Activated T-helper 17 cell treated with anti-CD3 and anti-CD28 coated beads, Interleukin-2, amount 50 U/mL, for 72 hours (primary cell): ENCODE data around the gene TMEM87B. TPM values are rescaled to one million over a fixed set of nuclear protein-coding genes. Genes with fewer than 3 reads are reported as not detected.

Experiments
- ATAC-seq: fragments of 150-1000 bp; cut with Tn5 transposase; replicated peaks from 2 replicates; pipeline ENCODE4 v1.10.0; 2021; ENCODE audit warnings: mild to moderate bottlenecking, moderate library complexity
- H3K27ac Mint-ChIP-seq: one replicate; pipeline ENCODE4 v1.8.0; 2022; ENCODE audit warnings: mixed read lengths
- H3K27me3 Mint-ChIP-seq: one replicate; pipeline ENCODE4 v1.8.0; 2022; ENCODE audit warnings: mixed read lengths
- H3K36me3 Mint-ChIP-seq: one replicate; pipeline ENCODE4 v1.8.0; 2022; ENCODE audit warnings: low read depth, mild to moderate bottlenecking, mixed read lengths
- H3K4me1 Mint-ChIP-seq: one replicate; pipeline ENCODE4 v1.8.0; 2022; ENCODE audit warnings: mixed read lengths
- H3K4me3 Mint-ChIP-seq: one replicate; pipeline ENCODE4 v1.8.0; 2022; ENCODE audit warnings: mild to moderate bottlenecking, mixed read lengths
- H3K9me3 Mint-ChIP-seq: one replicate; pipeline ENCODE4 v1.8.0; 2022; ENCODE audit warnings: mixed read lengths
- total RNA-seq, 2 donors: library from RNA; stranded (reverse); gene quantifications; one replicate each; pipeline ENCODE4 v1.2.3, GENCODE V29; 2022

The TMEM87B gene
- total RNA-seq, 2 donors from 2014 or later: 19.9 to 27.7 TPM

GRCh38 chr2:112046231-112046630 is 8.8 kb upstream of the TMEM87B start:
- H3K4me3 Mint-ChIP-seq: no peak overlapping the region
- H3K27ac Mint-ChIP-seq: no peak overlapping the region
- no peaks in the 10 kb centered on the region for H3K36me3 Mint-ChIP-seq
- H3K4me1 Mint-ChIP-seq: no peaks in the 10 kb centered on the region
- H3K9me3 Mint-ChIP-seq: no peaks in the 10 kb centered on the region
- peaks cover 6% of the 10 kb centered on the region for H3K27me3 Mint-ChIP-seq
- ATAC-seq: no peak

- no peak overlapping the region for H3K4me3 Mint-ChIP-seq
- no peak overlapping the region for H3K27ac Mint-ChIP-seq
- H3K27me3 Mint-ChIP-seq: peaks cover 6% of the 10 kb centered on the region
- no peak for ATAC-seq
- H3K9me3 Mint-ChIP-seq: no peaks in the 10 kb centered on the region
- H3K36me3 Mint-ChIP-seq: no peaks in the 10 kb centered on the region
- H3K4me1 Mint-ChIP-seq: no peaks in the 10 kb centered on the region
Measured at GRCh38 chr2:112047537-112048235, 7.4 kb upstream of the TMEM87B start.

- no peak overlapping the region for H3K27ac Mint-ChIP-seq
- peaks cover 6% of the 10 kb centered on the region for H3K27me3 Mint-ChIP-seq
- ATAC-seq: no peak
- H3K9me3 Mint-ChIP-seq: no peaks in the 10 kb centered on the region
- H3K36me3 Mint-ChIP-seq: no peaks in the 10 kb centered on the region
- H3K4me3 Mint-ChIP-seq: no peak overlapping the region
- peaks cover under 1% of the 10 kb centered on the region for H3K4me1 Mint-ChIP-seq
Measured at GRCh38 chr2:112048236-112048592, 6.9 kb upstream of the TMEM87B start.

GRCh38 chr2:112048887-112049286 is 6.2 kb upstream of the TMEM87B start:
- peaks cover 6% of the 10 kb centered on the region for H3K27me3 Mint-ChIP-seq

GRCh38 chr2:112050316-112050715 is 4.8 kb upstream of the TMEM87B start:
- ATAC-seq: no peak
- Mint-ChIP-seq H3K27me3 (peaks cover 6% of the 10 kb centered on the region), H3K4me3 (no peak overlapping the region), H3K9me3 (no peaks in the 10 kb centered on the region), H3K4me1 (peaks cover 5% of the 10 kb centered on the region), H3K27ac (no peak overlapping the region), H3K36me3 (no peaks in the 10 kb centered on the region)

More at GRCh38 chr2:112048887-112049286, 6.2 kb upstream of the TMEM87B start:
- no peaks in the 10 kb centered on the region for H3K36me3 Mint-ChIP-seq
- H3K9me3 Mint-ChIP-seq: no peaks in the 10 kb centered on the region
- H3K4me1 Mint-ChIP-seq: peaks cover 5% of the 10 kb centered on the region
- no peak overlapping the region for H3K4me3 Mint-ChIP-seq
- ATAC-seq: peak; percentile 74
- no peak overlapping the region for H3K27ac Mint-ChIP-seq

GRCh38 chr2:112053917-112054846 is 887 bp upstream of the TMEM87B start:
- Mint-ChIP-seq H3K4me1 (peaks cover 23% of the 10 kb centered on the region), H3K27ac (peak overlapping the region; percentile 93), H3K9me3 (no peaks in the 10 kb centered on the region), H3K36me3 (peaks cover 21% of the 10 kb centered on the region), H3K4me3 (peak overlapping the region; percentile 93), H3K27me3 (no peaks in the 10 kb centered on the region)
- peak; percentile 73 for ATAC-seq

GRCh38 chr2:112055730-112056625 is 909 bp downstream of the TMEM87B start:
- no peaks in the 10 kb centered on the region for H3K27me3 Mint-ChIP-seq
- no peak for ATAC-seq
- H3K4me3 Mint-ChIP-seq: peak overlapping the region; percentile 93
- peak overlapping the region; percentile 89 for H3K27ac Mint-ChIP-seq
- H3K4me1 Mint-ChIP-seq: peaks cover 26% of the 10 kb centered on the region
- peaks cover 37% of the 10 kb centered on the region for H3K36me3 Mint-ChIP-seq
- no peaks in the 10 kb centered on the region for H3K9me3 Mint-ChIP-seq

- ATAC-seq: no peak
- Mint-ChIP-seq H3K27me3 (no peaks in the 10 kb centered on the region), H3K27ac (peak overlapping the region; percentile 89), H3K9me3 (no peaks in the 10 kb centered on the region), H3K4me3 (peak overlapping the region; percentile 93), H3K4me1 (peaks cover 29% of the 10 kb centered on the region), H3K36me3 (peaks cover 43% of the 10 kb centered on the region)
Measured at GRCh38 chr2:112056626-112056987, 1.5 kb downstream of the TMEM87B start.

GRCh38 chr2:112059671-112060070 is 4.6 kb downstream of the TMEM87B start:
- Mint-ChIP-seq H3K27me3 (no peaks in the 10 kb centered on the region), H3K27ac (peak overlapping the region; percentile 36), H3K36me3 (peaks cover 74% of the 10 kb centered on the region), H3K4me1 (peaks cover 46% of the 10 kb centered on the region), H3K4me3 (no peak overlapping the region), H3K9me3 (peaks cover 8% of the 10 kb centered on the region)
- no peak for ATAC-seq

GRCh38 chr2:112061299-112061698 is 6.2 kb downstream of the TMEM87B start:
- Mint-ChIP-seq H3K9me3 (peaks cover 8% of the 10 kb centered on the region), H3K4me3 (peak overlapping the region; percentile 68), H3K4me1 (peaks cover 52% of the 10 kb centered on the region), H3K27me3 (no peaks in the 10 kb centered on the region), H3K27ac (peak overlapping the region; percentile 89), H3K36me3 (peaks cover 85% of the 10 kb centered on the region)
- no peak for ATAC-seq

GRCh38 chr2:112061840-112062239 is 6.8 kb downstream of the TMEM87B start:
- H3K4me3 Mint-ChIP-seq: peak overlapping the region; percentile 68
- peaks cover 8% of the 10 kb centered on the region for H3K9me3 Mint-ChIP-seq
- H3K36me3 Mint-ChIP-seq: peaks cover 87% of the 10 kb centered on the region
- peak overlapping the region; percentile 89 for H3K27ac Mint-ChIP-seq
- H3K27me3 Mint-ChIP-seq: no peaks in the 10 kb centered on the region
- ATAC-seq: peak; percentile 66
- peaks cover 52% of the 10 kb centered on the region for H3K4me1 Mint-ChIP-seq

GRCh38 chr2:112062894-112063293 is 7.8 kb downstream of the TMEM87B start:
- no peaks in the 10 kb centered on the region for H3K27me3 Mint-ChIP-seq
- H3K36me3 Mint-ChIP-seq: peaks cover 97% of the 10 kb centered on the region
- H3K4me1 Mint-ChIP-seq: peaks cover 56% of the 10 kb centered on the region
- peak; percentile 84 for ATAC-seq
- peak overlapping the region; percentile 89 for H3K27ac Mint-ChIP-seq
- peak overlapping the region; percentile 68 for H3K4me3 Mint-ChIP-seq
- H3K9me3 Mint-ChIP-seq: peaks cover 8% of the 10 kb centered on the region

- H3K4me3 Mint-ChIP-seq: peak overlapping the region; percentile 59
- H3K4me1 Mint-ChIP-seq: peaks cover 47% of the 10 kb centered on the region
- no peaks in the 10 kb centered on the region for H3K27me3 Mint-ChIP-seq
- peaks cover 97% of the 10 kb centered on the region for H3K36me3 Mint-ChIP-seq
- H3K27ac Mint-ChIP-seq: peak overlapping the region; percentile 83
- peaks cover 12% of the 10 kb centered on the region for H3K9me3 Mint-ChIP-seq
- ATAC-seq: no peak
Measured at GRCh38 chr2:112065486-112065885, 10.4 kb downstream of the TMEM87B start.

- Mint-ChIP-seq H3K27me3 (no peaks in the 10 kb centered on the region), H3K36me3 (peaks cover 99% of the 10 kb centered on the region), H3K4me1 (peaks cover 47% of the 10 kb centered on the region), H3K9me3 (peaks cover 12% of the 10 kb centered on the region), H3K27ac (peak overlapping the region; percentile 83), H3K4me3 (peak overlapping the region; percentile 59)
- peak; percentile 40 for ATAC-seq
Measured at GRCh38 chr2:112065966-112066365, 10.9 kb downstream of the TMEM87B start.
